ENCODE results near the gene TNN. TPM values are rescaled to one million over a fixed set of nuclear protein-coding genes. Genes with fewer than 3 reads are reported as not detected.

TNN gene
- total RNA-seq, 1 donor = not detected

DNA sequence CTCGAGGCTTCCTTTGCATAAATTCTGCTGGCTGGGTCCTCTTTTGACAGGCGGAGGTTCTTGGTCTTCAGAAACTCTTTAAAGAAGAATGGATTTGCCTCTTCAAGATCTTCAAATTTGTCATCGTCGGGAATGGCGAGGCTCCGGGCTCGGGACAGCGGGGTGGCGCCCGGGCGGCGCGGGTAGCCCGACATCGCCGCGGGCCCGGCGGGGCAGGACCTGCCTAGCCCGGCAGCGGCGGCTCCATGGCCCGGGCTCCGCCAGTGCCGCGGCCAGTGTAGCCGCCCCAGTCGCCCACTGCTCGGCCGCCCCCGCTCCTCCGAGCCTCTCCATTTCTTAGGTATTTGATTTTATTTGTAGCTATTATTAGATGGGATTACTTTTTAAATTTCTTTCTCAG is 22.1 kb upstream of the TNN start:
- Histone ChIP-seq H3K4me1 (ENCODE audit: insufficient read depth, low read length) (no peaks in the 10 kb centered on the region), H3K9me3 (ENCODE audit: low read depth, low read length) (no peaks in the 10 kb centered on the region), H3K27me3 (ENCODE audit: insufficient read depth, low read length) (no peaks in the 10 kb centered on the region), H3K4me3 (ENCODE audit: low read length) (no peak overlapping the region)

- H3K4me1 ChIP-seq (ENCODE audit: insufficient read depth, low read length) = no peaks in the 10 kb centered on the region
- H3K4me3 ChIP-seq (ENCODE audit: low read length) = no peak overlapping the region
- no peaks in the 10 kb centered on the region for H3K9me3 ChIP-seq (ENCODE audit: low read depth, low read length)
- H3K27me3 ChIP-seq (ENCODE audit: insufficient read depth, low read length) = no peaks in the 10 kb centered on the region
Measured at GRCh38 chr1:175050992-175051391, 16.6 kb upstream of the TNN start.

GRCh38 chr1:175054736-175055135 is 12.9 kb upstream of the TNN start:
- no peaks in the 10 kb centered on the region for H3K9me3 ChIP-seq (ENCODE audit: low read depth, low read length)
- no peaks in the 10 kb centered on the region for H3K27me3 ChIP-seq (ENCODE audit: insufficient read depth, low read length)
- H3K4me3 ChIP-seq (ENCODE audit: low read length) = no peak overlapping the region
- H3K4me1 ChIP-seq (ENCODE audit: insufficient read depth, low read length) = no peaks in the 10 kb centered on the region

GRCh38 chr1:175062339-175062738 is 5.3 kb upstream of the TNN start:
- Histone ChIP-seq H3K27me3 (ENCODE audit: insufficient read depth, low read length) (no peaks in the 10 kb centered on the region), H3K9me3 (ENCODE audit: low read depth, low read length) (no peaks in the 10 kb centered on the region), H3K4me1 (ENCODE audit: insufficient read depth, low read length) (no peaks in the 10 kb centered on the region), H3K4me3 (ENCODE audit: low read length) (no peak overlapping the region)

GRCh38 chr1:175062858-175063257 is 4.8 kb upstream of the TNN start:
- Histone ChIP-seq H3K4me1 (ENCODE audit: insufficient read depth, low read length) (no peaks in the 10 kb centered on the region), H3K9me3 (ENCODE audit: low read depth, low read length) (no peaks in the 10 kb centered on the region), H3K27me3 (ENCODE audit: insufficient read depth, low read length) (no peaks in the 10 kb centered on the region), H3K4me3 (ENCODE audit: low read length) (no peak overlapping the region)

GRCh38 chr1:175070818-175071217 is 3.2 kb downstream of the TNN start:
- H3K4me1 ChIP-seq (ENCODE audit: insufficient read depth, low read length) = peaks cover 26% of the 10 kb centered on the region
- H3K27me3 ChIP-seq (ENCODE audit: insufficient read depth, low read length) = no peaks in the 10 kb centered on the region
- H3K4me3 ChIP-seq (ENCODE audit: low read length) = no peak overlapping the region
- no peaks in the 10 kb centered on the region for H3K9me3 ChIP-seq (ENCODE audit: low read depth, low read length)

DNA sequence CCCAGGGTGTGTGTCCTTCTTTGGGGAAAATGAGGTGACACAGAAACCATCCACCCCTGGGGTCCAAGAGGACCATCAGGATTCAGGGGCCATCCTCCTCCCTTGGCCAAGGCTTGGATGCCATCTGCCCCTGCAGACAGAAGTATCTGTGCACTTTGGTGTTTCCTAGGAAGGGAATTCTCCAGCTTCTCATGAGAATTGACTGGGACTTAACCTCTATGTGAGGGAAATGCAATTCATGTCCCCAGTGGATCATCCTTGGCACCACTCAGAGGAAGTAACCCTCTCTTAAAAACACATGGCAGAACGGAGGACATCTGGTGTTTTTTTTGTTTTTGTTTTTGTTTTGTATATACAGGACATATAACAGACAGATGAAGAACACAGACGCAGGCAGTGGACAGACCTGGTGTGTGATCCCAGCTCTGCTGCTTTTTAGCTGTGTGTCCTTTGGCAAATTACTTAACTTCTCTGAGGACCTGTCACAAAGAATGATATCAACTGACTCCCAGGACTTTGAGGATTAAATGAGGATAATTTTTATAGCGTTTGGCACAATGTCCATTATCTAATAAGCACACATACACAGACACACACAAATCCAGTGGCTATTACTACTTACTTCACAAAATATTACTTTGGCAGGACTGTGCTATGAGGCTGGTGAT is 3.8 kb downstream of the TNN start:
- Histone ChIP-seq H3K4me3 (ENCODE audit: low read length) (no peak overlapping the region), H3K4me1 (ENCODE audit: insufficient read depth, low read length) (peaks cover 26% of the 10 kb centered on the region)

GRCh38 chr1:175072099-175072951 is 4.7 kb downstream of the TNN start:
- H3K4me1 ChIP-seq (ENCODE audit: insufficient read depth, low read length) = peaks cover 26% of the 10 kb centered on the region
- no peaks in the 10 kb centered on the region for H3K9me3 ChIP-seq (ENCODE audit: low read depth, low read length)
- no peak overlapping the region for H3K4me3 ChIP-seq (ENCODE audit: low read length)
- no peaks in the 10 kb centered on the region for H3K27me3 ChIP-seq (ENCODE audit: insufficient read depth, low read length)

More for the DNA sequence above, 3.8 kb downstream of the TNN start:
- Histone ChIP-seq H3K27me3 (ENCODE audit: insufficient read depth, low read length) (no peaks in the 10 kb centered on the region), H3K9me3 (ENCODE audit: low read depth, low read length) (no peaks in the 10 kb centered on the region)

GRCh38 chr1:175073061-175073460 is 5.4 kb downstream of the TNN start:
- Histone ChIP-seq H3K4me1 (ENCODE audit: insufficient read depth, low read length) (peaks cover 26% of the 10 kb centered on the region), H3K9me3 (ENCODE audit: low read depth, low read length) (no peaks in the 10 kb centered on the region), H3K27me3 (ENCODE audit: insufficient read depth, low read length) (no peaks in the 10 kb centered on the region), H3K4me3 (ENCODE audit: low read length) (no peak overlapping the region)

GRCh38 chr1:175073633-175074032 is 6.0 kb downstream of the TNN start:
- Histone ChIP-seq H3K9me3 (ENCODE audit: low read depth, low read length) (no peaks in the 10 kb centered on the region), H3K27me3 (ENCODE audit: insufficient read depth, low read length) (no peaks in the 10 kb centered on the region), H3K4me3 (ENCODE audit: low read length) (no peak overlapping the region), H3K4me1 (ENCODE audit: insufficient read depth, low read length) (peaks cover 26% of the 10 kb centered on the region)

- Histone ChIP-seq H3K27me3 (ENCODE audit: insufficient read depth, low read length) (no peaks in the 10 kb centered on the region), H3K4me1 (ENCODE audit: insufficient read depth, low read length) (peaks cover 26% of the 10 kb centered on the region), H3K9me3 (ENCODE audit: low read depth, low read length) (no peaks in the 10 kb centered on the region), H3K4me3 (ENCODE audit: low read length) (no peak overlapping the region)
Measured at GRCh38 chr1:175075572-175076568, 8.2 kb downstream of the TNN start.

GRCh38 chr1:175077356-175078030 is 9.9 kb downstream of the TNN start:
- no peaks in the 10 kb centered on the region for H3K27me3 ChIP-seq (ENCODE audit: insufficient read depth, low read length)
- no peaks in the 10 kb centered on the region for H3K9me3 ChIP-seq (ENCODE audit: low read depth, low read length)
- H3K4me3 ChIP-seq (ENCODE audit: low read length) = no peak overlapping the region
- peaks cover 13% of the 10 kb centered on the region for H3K4me1 ChIP-seq (ENCODE audit: insufficient read depth, low read length)

- Histone ChIP-seq H3K4me3 (ENCODE audit: low read length) (no peak overlapping the region), H3K9me3 (ENCODE audit: low read depth, low read length) (no peaks in the 10 kb centered on the region), H3K4me1 (ENCODE audit: insufficient read depth, low read length) (peaks cover 1% of the 10 kb centered on the region), H3K27me3 (ENCODE audit: insufficient read depth, low read length) (no peaks in the 10 kb centered on the region)
Measured at GRCh38 chr1:175078629-175079028, 11.0 kb downstream of the TNN start.

DNA sequence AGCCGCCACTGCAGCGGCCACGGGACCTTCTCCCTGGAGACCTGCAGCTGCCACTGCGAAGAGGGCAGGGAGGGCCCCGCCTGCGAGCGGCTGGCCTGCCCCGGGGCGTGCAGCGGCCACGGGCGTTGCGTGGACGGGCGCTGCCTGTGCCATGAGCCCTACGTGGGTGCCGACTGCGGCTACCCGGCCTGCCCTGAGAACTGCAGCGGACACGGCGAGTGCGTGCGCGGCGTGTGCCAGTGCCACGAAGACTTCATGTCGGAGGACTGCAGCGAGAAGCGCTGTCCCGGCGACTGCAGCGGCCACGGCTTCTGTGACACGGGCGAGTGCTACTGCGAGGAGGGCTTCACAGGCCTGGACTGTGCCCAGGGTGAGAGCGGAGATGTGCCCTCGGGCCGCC is 11.7 kb downstream of the TNN start:
- H3K27me3 ChIP-seq (ENCODE audit: insufficient read depth, low read length) = no peaks in the 10 kb centered on the region
- no peaks in the 10 kb centered on the region for H3K4me1 ChIP-seq (ENCODE audit: insufficient read depth, low read length)
- H3K4me3 ChIP-seq (ENCODE audit: low read length) = no peak overlapping the region
- H3K9me3 ChIP-seq (ENCODE audit: low read depth, low read length) = no peaks in the 10 kb centered on the region
